NT2/D1 (cell line): ENCODE results near the gene LRCOL1.

Source experiments
- SUZ12 ChIP-seq: IDR thresholded peaks from 2 replicates; pipeline ENCODE4 v1.6.1; 2011; ENCODE audit not compliant: insufficient read length, insufficient read depth; ENCODE audit errors: extremely low read depth
- YY1 ChIP-seq: IDR thresholded peaks from 2 replicates; pipeline ENCODE4 v1.6.1; 2011; ENCODE audit not compliant: insufficient read length, insufficient read depth
- ZNF274 ChIP-seq: IDR thresholded peaks from 2 replicates; pipeline ENCODE4 v1.6.1; 2011; ENCODE audit warnings: mild to moderate bottlenecking, low read depth, low read length

- TF ChIP-seq YY1 = no peak
- TF ChIP-seq SUZ12 = no peak
- no peak for TF ChIP-seq ZNF274
Observed at GRCh38 chr12:132596016-132596415, 14.4 kb downstream of the LRCOL1 start.
